Effector memory CD8-positive, alpha-beta T cell (primary cell): ENCODE data around the gene SPO11.

Experiments
- ATAC-seq: fragments of 150-1000 bp; cut with Tn5 transposase; replicated peaks from 2 replicates; pipeline ENCODE4 v1.10.0; 2021; ENCODE audit warnings: mild to moderate bottlenecking, moderate library complexity
- DNase-seq, 3 experiments: peaks; one replicate each; pipeline ENCODE4 v3.0.0; 2021
- H3K27ac Mint-ChIP-seq, 2 donors: one replicate each; pipeline ENCODE4 v1.8.0; 2022; ENCODE audit warnings: mild to moderate bottlenecking in 2 of 2, mixed read lengths in 2 of 2, moderate library complexity in 2 of 2
- H3K27me3 Mint-ChIP-seq, 2 donors: one replicate each; pipeline ENCODE4 v1.8.0; 2022; ENCODE audit warnings: mixed read lengths in 2 of 2
- H3K36me3 Mint-ChIP-seq: one replicate; pipeline ENCODE4 v1.8.0; 2022; ENCODE audit warnings: mild to moderate bottlenecking, moderate library complexity, mixed read lengths; ENCODE audit not compliant: insufficient read depth
- H3K4me1 Mint-ChIP-seq, 2 donors: one replicate each; pipeline ENCODE4 v1.8.0; 2022; ENCODE audit warnings: low read depth in 2 of 2, mixed read lengths in 2 of 2
- H3K4me3 Mint-ChIP-seq, 2 donors: one replicate each; pipeline ENCODE4 v1.8.0; 2022; ENCODE audit warnings: mild to moderate bottlenecking in 2 of 2, mixed read lengths in 2 of 2, moderate library complexity in 2 of 2
- H3K9me3 Mint-ChIP-seq, 2 donors: one replicate each; pipeline ENCODE4 v1.8.0; 2022; ENCODE audit warnings: mixed read lengths in 2 of 2

SPO11 gene

DNA sequence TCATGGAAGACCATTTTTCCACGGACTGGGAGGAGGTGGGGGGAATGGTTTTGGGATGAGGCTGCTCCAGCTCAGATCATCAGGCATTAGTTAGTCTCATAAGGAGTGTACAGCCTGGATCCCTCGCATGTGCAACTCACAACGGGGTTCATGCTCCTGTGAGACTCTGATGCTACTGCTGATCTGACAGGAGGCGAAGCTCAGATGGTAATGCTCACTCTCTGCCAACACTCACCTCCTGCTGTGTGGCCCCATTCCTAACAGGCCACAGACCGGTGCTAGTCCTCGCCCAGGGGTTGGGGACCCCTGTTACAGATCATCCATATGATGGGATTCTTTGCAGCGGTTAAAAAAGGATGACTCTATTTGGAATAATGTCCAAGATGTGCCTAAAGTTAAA, 35.6 kb upstream of the SPO11 start:
- H3K27me3 Mint-ChIP-seq: peaks cover 49 to 67% of the 10 kb centered on the region in 2 donors
- H3K27ac Mint-ChIP-seq: no peak overlapping the region
- peaks cover under 1% of the 10 kb centered on the region for H3K36me3 Mint-ChIP-seq
- H3K4me3 Mint-ChIP-seq: no peak overlapping the region
- no peak for ATAC-seq
- no peaks in the 10 kb centered on the region for H3K9me3 Mint-ChIP-seq
- H3K4me1 Mint-ChIP-seq: no peaks in the 10 kb centered on the region
- DNase-seq: no peak

DNA sequence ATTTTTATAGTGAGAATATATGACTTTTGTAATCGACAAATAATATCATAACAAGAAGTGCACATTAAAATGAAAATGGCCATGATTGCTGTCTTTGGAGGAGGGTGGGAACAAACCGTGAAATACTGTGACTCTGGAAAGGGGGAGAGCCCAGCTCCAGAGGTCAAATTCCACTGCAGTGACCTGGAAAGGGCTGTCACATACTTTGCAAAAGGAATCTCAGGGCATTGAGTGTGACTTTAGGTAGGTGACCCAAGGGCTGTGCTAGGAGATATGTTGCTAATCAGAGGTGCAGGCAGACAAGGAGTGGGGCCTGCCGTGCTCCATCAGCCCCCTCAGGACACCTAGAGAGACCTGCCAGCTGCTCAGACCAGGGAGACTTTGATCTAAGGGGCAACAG, 35.1 kb upstream of the SPO11 start:
- ATAC-seq (no peak), DNase-seq (no peak)
- peaks cover 50 to 63% of the 10 kb centered on the region in 2 donors for H3K27me3 Mint-ChIP-seq
- H3K4me3 Mint-ChIP-seq: no peak overlapping the region
- no peaks in the 10 kb centered on the region for H3K9me3 Mint-ChIP-seq
- H3K27ac Mint-ChIP-seq: no peak overlapping the region
- no peaks in the 10 kb centered on the region for H3K4me1 Mint-ChIP-seq
- H3K36me3 Mint-ChIP-seq: no peaks in the 10 kb centered on the region

DNA sequence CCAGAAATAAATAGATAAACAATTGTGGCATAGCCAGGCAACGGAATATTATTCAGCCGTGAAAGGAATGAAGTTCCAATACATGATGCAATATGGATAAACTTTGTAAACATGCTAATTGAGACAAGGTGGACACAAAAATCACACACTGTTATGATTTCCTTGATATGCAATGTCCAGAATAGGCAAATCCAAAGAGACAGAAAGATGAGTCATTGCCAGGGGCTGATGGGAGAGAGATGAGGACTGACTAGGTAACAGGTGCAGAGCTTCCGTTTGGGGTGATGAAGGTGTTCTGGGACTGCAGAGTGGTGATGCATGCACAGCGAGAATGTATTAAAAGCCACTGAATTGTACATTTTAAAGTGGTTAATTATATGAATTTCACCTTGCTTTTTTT, 31.1 kb upstream of the SPO11 start:
- Mint-ChIP-seq H3K27ac (no peak overlapping the region), H3K4me3 (no peak overlapping the region), H3K4me1 (no peaks in the 10 kb centered on the region), H3K27me3 (peaks cover 33 to 47% of the 10 kb centered on the region in 2 donors), H3K9me3 (no peaks in the 10 kb centered on the region), H3K36me3 (no peaks in the 10 kb centered on the region)
- ATAC-seq (no peak), DNase-seq (no peak)

DNA sequence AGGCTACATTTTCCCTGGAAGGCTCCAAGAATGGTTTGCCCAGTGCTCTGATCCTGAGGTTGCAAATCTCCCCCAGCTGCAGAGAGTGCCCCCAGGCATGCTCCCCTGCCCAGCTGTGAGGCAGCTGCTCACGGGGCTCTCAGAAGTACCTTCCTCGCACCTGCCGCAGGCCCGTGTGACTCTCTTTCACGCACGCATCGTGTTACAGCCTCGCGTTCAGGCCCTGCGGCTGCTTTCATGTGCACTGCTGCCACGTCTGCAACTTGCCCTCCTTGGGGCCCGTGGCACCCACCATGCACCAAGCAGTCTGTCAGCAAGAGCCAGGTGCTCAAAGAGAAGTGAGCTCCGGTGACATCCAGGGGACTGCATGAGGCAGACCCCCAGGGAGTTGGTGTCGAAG, 28.6 kb upstream of the SPO11 start:
- DNase-seq: no peak
- Mint-ChIP-seq H3K4me3 (no peak overlapping the region), H3K36me3 (no peaks in the 10 kb centered on the region), H3K4me1 (no peaks in the 10 kb centered on the region), H3K9me3 (no peaks in the 10 kb centered on the region), H3K27me3 (peaks cover 46 to 53% of the 10 kb centered on the region in 2 donors), H3K27ac (no peak overlapping the region)
- no peak for ATAC-seq

DNA sequence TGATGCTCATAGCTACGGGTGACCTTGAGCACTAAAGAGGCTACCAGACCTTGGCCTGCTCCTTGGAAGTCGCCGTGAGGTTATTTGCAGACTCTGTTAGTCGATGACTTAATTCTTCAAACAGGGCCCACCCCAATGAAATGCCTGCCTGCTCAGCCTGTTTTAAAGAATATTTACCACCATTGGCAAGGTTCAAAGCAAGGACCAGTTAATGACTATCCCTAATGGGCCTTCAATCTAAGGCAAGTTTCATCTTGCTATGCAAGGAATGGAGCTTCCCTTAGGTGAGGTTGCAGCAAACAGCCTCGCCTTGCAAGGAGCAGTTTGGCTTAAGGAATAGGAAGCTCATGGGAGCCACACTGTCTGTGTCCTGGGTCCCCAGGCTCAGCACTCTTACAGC, 22.9 kb upstream of the SPO11 start:
- DNase-seq (no peak), ATAC-seq (no peak)
- no peaks in the 10 kb centered on the region for H3K36me3 Mint-ChIP-seq
- H3K9me3 Mint-ChIP-seq: no peaks in the 10 kb centered on the region
- peaks cover 46 to 63% of the 10 kb centered on the region in 2 donors for H3K27me3 Mint-ChIP-seq
- H3K4me3 Mint-ChIP-seq: no peak overlapping the region
- H3K4me1 Mint-ChIP-seq: no peaks in the 10 kb centered on the region
- H3K27ac Mint-ChIP-seq: no peak overlapping the region

DNA sequence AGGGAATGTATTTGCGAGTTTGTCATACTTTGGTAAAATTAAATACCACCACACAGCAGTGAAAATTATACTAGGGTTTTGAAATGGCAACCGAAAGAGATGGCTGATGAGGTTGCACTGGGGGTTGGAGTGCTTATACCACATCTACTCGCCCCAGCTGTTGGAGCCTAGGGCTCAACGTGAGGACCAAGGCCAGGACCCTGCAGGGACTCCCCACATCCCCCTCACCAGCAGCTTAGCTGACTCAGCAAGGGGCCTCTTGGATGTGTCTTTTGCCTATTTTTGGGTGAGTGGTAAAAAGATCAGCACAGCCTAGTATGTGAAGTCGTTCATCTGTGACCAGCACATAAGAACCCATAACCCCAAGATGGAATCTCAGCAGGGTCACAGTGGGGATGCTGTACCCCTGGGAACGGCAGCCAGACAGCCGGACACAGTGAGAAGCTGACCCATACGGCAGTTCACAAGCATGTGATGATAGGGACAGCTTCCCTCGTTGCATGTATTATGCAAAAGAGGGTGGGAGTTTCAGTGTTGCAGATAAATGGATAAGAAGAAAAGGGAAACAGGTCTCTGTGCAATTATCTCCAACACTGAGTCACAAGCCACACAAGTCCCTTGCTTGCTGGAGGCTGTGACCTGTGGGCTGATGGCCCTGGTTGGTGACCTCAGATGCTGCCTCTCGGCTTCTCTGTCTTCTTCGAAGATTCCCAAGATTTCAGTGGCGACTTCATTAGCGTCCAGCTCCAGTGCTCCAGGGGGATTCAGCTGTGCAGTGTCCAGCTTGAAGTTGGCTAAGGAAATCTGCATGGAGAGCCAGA, 20.9 kb upstream of the SPO11 start:
- no peak for ATAC-seq
- H3K27me3 Mint-ChIP-seq: peaks cover 29 to 52% of the 10 kb centered on the region in 2 donors
- no peaks in the 10 kb centered on the region for H3K36me3 Mint-ChIP-seq
- H3K4me3 Mint-ChIP-seq: no peak overlapping the region
- H3K27ac Mint-ChIP-seq: no peak overlapping the region
- no peak for DNase-seq
- H3K4me1 Mint-ChIP-seq: no peaks in the 10 kb centered on the region
- no peaks in the 10 kb centered on the region for H3K9me3 Mint-ChIP-seq

DNA sequence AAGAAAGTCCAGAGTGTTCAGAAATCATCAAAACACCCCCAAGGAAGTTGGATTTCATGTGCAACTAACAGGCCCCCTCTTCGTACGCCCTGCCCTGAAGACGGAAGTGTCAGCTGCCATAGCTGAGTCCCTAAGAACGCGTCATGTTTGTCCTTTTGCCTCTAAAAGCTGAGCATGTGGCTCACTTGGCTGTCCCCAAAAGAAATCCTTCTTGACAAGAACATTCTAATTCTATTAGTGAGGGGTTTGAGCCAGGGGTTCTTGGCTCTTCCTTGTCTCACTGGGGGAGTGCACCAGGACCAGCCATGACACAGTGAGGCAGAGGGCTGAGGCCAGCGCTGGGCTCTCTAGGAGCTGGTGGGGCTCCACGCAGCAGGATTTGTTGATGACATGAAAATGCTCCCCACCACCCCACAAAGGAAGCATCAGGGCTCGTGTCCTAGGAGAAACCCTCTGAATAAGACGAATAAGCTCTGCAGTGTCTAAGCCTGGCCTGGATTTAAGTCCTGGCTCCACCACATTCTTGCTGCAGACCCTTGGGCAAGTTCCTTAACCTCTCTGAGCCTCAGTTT, 20.0 kb upstream of the SPO11 start:
- H3K4me3 Mint-ChIP-seq: no peak overlapping the region
- H3K36me3 Mint-ChIP-seq: no peaks in the 10 kb centered on the region
- H3K27me3 Mint-ChIP-seq: peaks cover 20 to 50% of the 10 kb centered on the region in 2 donors
- no peak for DNase-seq
- H3K27ac Mint-ChIP-seq: no peak overlapping the region
- no peaks in the 10 kb centered on the region for H3K4me1 Mint-ChIP-seq
- no peak for ATAC-seq
- no peaks in the 10 kb centered on the region for H3K9me3 Mint-ChIP-seq

DNA sequence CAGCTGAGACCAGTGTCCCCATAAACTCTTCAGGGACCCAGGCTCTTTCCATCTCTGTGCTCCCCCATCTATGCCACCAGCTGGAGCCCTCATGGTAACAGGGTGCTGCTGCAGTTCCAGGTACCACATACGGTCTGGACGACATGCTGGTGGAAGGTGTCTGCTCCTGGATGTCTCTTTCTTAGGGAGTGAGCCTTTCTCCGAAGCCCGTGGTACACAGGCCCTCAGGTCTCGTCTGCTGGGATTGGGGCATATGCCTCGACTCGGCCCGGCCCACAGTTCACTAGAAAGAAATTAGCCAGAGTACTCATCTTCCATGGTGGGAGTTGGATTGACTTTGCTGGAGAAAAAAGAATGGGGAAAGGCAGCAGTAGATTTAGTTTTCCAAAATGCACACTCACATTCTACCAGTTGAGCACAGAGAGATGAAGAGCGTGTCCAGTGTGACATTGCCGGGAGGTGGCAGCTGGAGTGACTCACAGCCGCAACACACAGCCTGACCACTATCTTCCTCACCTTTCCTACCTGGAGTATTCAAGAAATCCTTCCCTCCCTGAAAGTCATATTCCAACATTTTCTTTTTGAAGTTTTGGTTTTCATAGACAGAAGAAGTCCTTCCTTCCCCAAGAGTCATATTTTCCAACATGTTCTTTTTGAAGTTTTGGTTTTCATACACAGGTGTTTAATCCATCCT, 18.6 kb upstream of the SPO11 start:
- Mint-ChIP-seq H3K4me3 (no peak overlapping the region), H3K27ac (no peak overlapping the region), H3K9me3 (no peaks in the 10 kb centered on the region), H3K27me3 (peaks cover 15 to 46% of the 10 kb centered on the region in 2 donors), H3K36me3 (no peaks in the 10 kb centered on the region), H3K4me1 (no peaks in the 10 kb centered on the region)
- no peak for DNase-seq
- no peak for ATAC-seq

DNA sequence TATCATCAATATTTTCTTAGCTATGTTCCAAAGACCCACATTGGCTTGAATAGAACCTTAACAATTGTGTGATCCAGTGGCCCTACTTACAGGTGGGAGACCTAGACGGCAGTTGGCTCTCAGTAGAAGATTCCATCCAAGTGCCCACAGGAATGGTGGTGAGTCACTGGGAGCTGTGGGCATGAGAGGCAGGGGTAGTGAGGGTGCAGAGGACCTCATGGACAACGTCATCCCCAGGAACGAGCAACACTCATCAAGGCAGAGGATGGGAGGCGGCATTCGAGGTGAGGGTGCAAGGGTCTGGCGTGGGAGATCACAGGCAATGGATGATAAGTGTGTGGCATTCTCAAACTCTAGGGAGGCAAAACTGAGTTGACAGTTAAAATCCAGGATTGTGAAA, 17.5 kb upstream of the SPO11 start:
- H3K27ac Mint-ChIP-seq: no peak overlapping the region
- no peak for ATAC-seq

DNA sequence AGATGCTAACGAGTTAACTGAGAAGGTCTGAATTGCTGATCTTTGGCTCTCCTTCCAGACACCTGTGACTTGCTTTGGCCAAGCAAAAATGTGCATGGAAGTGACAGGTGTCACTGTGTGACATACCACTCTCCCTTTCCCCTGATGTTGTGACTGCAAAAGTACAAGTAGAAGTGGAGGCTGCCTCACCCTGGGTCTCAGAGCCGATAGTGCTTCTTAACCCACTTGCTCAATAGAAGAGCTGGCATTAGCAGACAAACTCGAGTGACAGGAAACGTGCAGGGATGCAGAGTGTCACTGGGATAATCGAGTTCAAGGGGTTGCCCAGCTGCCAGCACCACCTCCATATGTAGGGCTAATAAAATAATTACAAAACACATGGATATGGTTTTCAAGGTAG, 16.4 kb upstream of the SPO11 start:
- H3K27ac Mint-ChIP-seq: no peak overlapping the region
- ATAC-seq (no peak), DNase-seq (no peak)
- peaks cover 0 to 2% of the 10 kb centered on the region in 2 donors for H3K4me1 Mint-ChIP-seq
- peaks cover 24 to 29% of the 10 kb centered on the region in 2 donors for H3K27me3 Mint-ChIP-seq
- no peaks in the 10 kb centered on the region for H3K36me3 Mint-ChIP-seq
- H3K9me3 Mint-ChIP-seq: no peaks in the 10 kb centered on the region
- no peak overlapping the region for H3K4me3 Mint-ChIP-seq

More for the DNA sequence above, 17.5 kb upstream of the SPO11 start:
- DNase-seq: no peak
- H3K27me3 Mint-ChIP-seq: peaks cover 13 to 38% of the 10 kb centered on the region in 2 donors
- H3K4me1 Mint-ChIP-seq: no peaks in the 10 kb centered on the region
- H3K36me3 Mint-ChIP-seq: no peaks in the 10 kb centered on the region
- H3K9me3 Mint-ChIP-seq: no peaks in the 10 kb centered on the region
- H3K4me3 Mint-ChIP-seq: no peak overlapping the region

DNA sequence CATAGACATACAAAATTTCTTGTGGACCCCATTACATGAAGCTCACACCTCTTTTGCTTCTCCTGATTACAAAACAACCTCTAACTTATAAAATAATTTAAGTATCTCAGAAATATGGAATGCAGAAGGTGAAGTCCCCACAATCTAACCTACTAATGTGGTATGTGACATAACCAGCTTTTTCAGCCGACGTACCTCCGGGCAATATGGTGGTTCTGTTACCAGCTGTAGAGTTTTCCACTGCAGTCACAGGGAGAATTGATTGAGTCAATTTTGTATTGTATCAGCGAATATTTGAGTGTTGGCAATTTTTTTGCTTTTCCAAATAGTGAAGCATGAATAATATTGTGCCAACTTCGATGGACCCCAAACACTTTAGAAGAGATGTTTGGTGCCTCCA, 15.7 kb upstream of the SPO11 start:
- DNase-seq (no peak), ATAC-seq (no peak)
- H3K36me3 Mint-ChIP-seq: no peaks in the 10 kb centered on the region
- H3K9me3 Mint-ChIP-seq: no peaks in the 10 kb centered on the region
- no peak overlapping the region for H3K4me3 Mint-ChIP-seq
- peaks cover 2 to 4% of the 10 kb centered on the region in 2 donors for H3K4me1 Mint-ChIP-seq
- no peak overlapping the region for H3K27ac Mint-ChIP-seq
- peaks cover 31% of the 10 kb centered on the region in 2 donors for H3K27me3 Mint-ChIP-seq

DNA sequence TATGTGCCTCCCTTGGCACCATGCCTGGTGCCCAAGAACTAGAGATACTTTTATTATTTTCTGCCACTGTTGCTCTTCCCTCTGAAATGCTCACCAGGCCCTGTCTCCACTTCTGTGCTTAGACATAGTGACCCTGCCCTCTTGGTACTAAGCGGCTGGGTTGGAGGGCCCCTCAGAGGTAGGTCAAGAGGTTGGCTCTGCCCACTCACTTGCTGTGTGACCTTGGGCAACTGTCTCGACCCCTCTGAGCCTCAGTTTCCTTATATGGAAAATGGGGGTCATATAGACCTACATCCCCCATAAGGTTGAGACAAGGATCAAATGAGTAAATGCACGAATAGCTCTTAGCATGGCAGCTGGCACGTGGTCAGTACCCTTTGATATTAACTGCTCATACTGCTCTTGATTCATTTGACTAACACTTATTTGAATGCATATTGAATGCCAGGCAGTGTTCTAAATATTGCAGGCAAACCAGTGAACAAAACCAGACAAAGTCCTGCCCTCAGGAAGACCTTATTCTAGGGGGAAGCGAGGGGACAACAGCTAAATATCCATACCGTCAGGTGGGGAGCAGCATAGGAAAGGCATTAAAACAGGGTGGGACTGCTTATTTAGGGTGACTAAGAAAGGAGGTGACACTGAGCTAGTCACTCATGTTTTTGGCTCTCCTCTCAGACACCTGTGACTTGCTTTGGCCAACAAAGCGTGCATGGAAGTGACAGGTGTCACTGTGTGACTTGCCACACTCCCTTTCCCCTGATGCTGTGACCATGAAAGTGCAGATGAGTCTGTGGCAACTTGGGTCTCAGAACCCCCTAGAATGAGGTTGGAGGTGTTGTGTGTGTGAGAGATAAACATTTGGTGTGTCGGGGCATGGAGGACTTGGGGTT, 14.3 kb upstream of the SPO11 start:
- Mint-ChIP-seq H3K4me3 (no peak overlapping the region), H3K36me3 (no peaks in the 10 kb centered on the region), H3K9me3 (no peaks in the 10 kb centered on the region), H3K27ac (no peak overlapping the region), H3K27me3 (peaks cover 33 to 44% of the 10 kb centered on the region in 2 donors), H3K4me1 (peaks cover 2 to 4% of the 10 kb centered on the region in 2 donors)
- ATAC-seq (no peak), DNase-seq (no peak)

DNA sequence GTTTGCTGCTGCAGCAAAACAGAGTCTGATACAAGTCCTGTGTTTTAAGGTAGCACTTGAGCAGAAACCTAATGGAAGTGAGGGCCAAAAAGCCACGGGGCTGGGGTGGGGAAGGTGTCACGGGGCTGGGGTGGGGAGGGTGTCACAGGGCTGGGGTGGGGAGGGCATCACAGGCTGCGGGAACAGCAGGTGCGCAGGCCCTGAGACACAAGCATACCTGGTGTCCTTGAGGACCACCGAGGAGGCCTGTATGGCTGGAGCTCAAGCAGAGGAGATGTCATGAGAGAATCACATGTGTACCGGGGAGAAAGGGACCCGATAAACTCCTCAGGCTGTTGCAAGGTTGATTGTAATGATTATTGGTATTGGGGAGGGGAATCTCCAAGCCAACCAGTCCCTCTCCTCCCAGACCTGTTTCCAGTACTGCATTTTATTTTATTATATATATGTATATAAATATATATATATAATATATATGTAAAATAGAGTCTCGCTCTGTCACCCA, 13.6 kb upstream of the SPO11 start:
- Mint-ChIP-seq H3K9me3 (no peaks in the 10 kb centered on the region), H3K36me3 (no peaks in the 10 kb centered on the region), H3K4me1 (peaks cover 2 to 4% of the 10 kb centered on the region in 2 donors), H3K27ac (no peak overlapping the region), H3K4me3 (no peak overlapping the region), H3K27me3 (peaks cover 36 to 48% of the 10 kb centered on the region in 2 donors)
- ATAC-seq (no peak), DNase-seq (no peak)
